Measurements from ENCODE around the gene DOCK9. TPM values are rescaled to one million over a fixed set of nuclear protein-coding genes. Genes with fewer than 3 reads are reported as not detected.

The DOCK9 gene
- total RNA-seq, 1 donor from 2014 or later: 24.1 TPM

- H3K27ac Mint-ChIP-seq (ENCODE audit: unreplicated experiment): no peak overlapping the region
- TF ChIP-seq, protein P1, sequence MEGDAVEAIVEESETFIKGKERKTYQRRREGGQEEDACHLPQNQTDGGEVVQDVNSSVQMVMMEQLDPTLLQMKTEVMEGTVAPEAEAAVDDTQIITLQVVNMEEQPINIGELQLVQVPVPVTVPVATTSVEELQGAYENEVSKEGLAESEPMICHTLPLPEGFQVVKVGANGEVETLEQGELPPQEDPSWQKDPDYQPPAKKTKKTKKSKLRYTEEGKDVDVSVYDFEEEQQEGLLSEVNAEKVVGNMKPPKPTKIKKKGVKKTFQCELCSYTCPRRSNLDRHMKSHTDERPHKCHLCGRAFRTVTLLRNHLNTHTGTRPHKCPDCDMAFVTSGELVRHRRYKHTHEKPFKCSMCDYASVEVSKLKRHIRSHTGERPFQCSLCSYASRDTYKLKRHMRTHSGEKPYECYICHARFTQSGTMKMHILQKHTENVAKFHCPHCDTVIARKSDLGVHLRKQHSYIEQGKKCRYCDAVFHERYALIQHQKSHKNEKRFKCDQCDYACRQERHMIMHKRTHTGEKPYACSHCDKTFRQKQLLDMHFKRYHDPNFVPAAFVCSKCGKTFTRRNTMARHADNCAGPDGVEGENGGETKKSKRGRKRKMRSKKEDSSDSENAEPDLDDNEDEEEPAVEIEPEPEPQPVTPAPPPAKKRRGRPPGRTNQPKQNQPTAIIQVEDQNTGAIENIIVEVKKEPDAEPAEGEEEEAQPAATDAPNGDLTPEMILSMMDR (IDR thresholded peaks at IDR 0.05): no peak
- H3K9me3 Mint-ChIP-seq (ENCODE audit: unreplicated experiment): no peaks in the 10 kb centered on the region
- H3K4me1 Mint-ChIP-seq (ENCODE audit: unreplicated experiment): peaks cover 13% of the 10 kb centered on the region
- H3K27me3 Mint-ChIP-seq (ENCODE audit: unreplicated experiment): no peaks in the 10 kb centered on the region
- no peak overlapping the region for H3K4me3 Mint-ChIP-seq (ENCODE audit: unreplicated experiment)
- H3K36me3 Mint-ChIP-seq (ENCODE audit: unreplicated experiment): peaks cover 4% of the 10 kb centered on the region
- no peak for DNase-seq (ENCODE audit: extremely low spot score, unreplicated experiment)
Measured at GRCh38 chr13:98909016-98909415, 68.8 kb downstream of the DOCK9 start.

GRCh38 chr13:98906746-98907502, 70.9 kb downstream of the DOCK9 start:
- TF ChIP-seq, protein P1 (IDR thresholded peaks at IDR 0.05): no peak
- DNase-seq (ENCODE audit: extremely low spot score, unreplicated experiment): no peak
- H3K4me1 Mint-ChIP-seq (ENCODE audit: unreplicated experiment): peaks cover 9% of the 10 kb centered on the region
- H3K9me3 Mint-ChIP-seq (ENCODE audit: unreplicated experiment): no peaks in the 10 kb centered on the region
- H3K27me3 Mint-ChIP-seq (ENCODE audit: unreplicated experiment): no peaks in the 10 kb centered on the region
- peaks cover 4% of the 10 kb centered on the region for H3K36me3 Mint-ChIP-seq (ENCODE audit: unreplicated experiment)
- no peak overlapping the region for H3K27ac Mint-ChIP-seq (ENCODE audit: unreplicated experiment)
- no peak overlapping the region for H3K4me3 Mint-ChIP-seq (ENCODE audit: unreplicated experiment)

GRCh38 chr13:98905199-98905598, 72.7 kb downstream of the DOCK9 start:
- Mint-ChIP-seq H3K27me3 (ENCODE audit: unreplicated experiment) (no peaks in the 10 kb centered on the region), H3K36me3 (ENCODE audit: unreplicated experiment) (peaks cover 7% of the 10 kb centered on the region), H3K4me3 (ENCODE audit: unreplicated experiment) (no peak overlapping the region), H3K4me1 (ENCODE audit: unreplicated experiment) (peaks cover 1% of the 10 kb centered on the region), H3K27ac (ENCODE audit: unreplicated experiment) (no peak overlapping the region), H3K9me3 (ENCODE audit: unreplicated experiment) (no peaks in the 10 kb centered on the region)
- TF ChIP-seq, protein P1 (IDR thresholded peaks at IDR 0.05): no peak
- DNase-seq (ENCODE audit: extremely low spot score, unreplicated experiment): no peak

GRCh38 chr13:98900442-98900841, 77.4 kb downstream of the DOCK9 start:
- Mint-ChIP-seq H3K4me3 (ENCODE audit: unreplicated experiment) (no peak overlapping the region), H3K9me3 (ENCODE audit: unreplicated experiment) (no peaks in the 10 kb centered on the region), H3K36me3 (ENCODE audit: unreplicated experiment) (peaks cover 16% of the 10 kb centered on the region), H3K27ac (ENCODE audit: unreplicated experiment) (no peak overlapping the region), H3K4me1 (ENCODE audit: unreplicated experiment) (no peaks in the 10 kb centered on the region), H3K27me3 (ENCODE audit: unreplicated experiment) (no peaks in the 10 kb centered on the region)
- TF ChIP-seq, protein P1 (IDR thresholded peaks at IDR 0.05): no peak
- no peak for DNase-seq (ENCODE audit: extremely low spot score, unreplicated experiment)

- Mint-ChIP-seq H3K4me1 (ENCODE audit: unreplicated experiment) (peaks cover 3% of the 10 kb centered on the region), H3K27ac (ENCODE audit: unreplicated experiment) (no peak overlapping the region), H3K36me3 (ENCODE audit: unreplicated experiment) (peaks cover 16% of the 10 kb centered on the region), H3K9me3 (ENCODE audit: unreplicated experiment) (no peaks in the 10 kb centered on the region), H3K4me3 (ENCODE audit: unreplicated experiment) (no peak overlapping the region), H3K27me3 (ENCODE audit: unreplicated experiment) (no peaks in the 10 kb centered on the region)
- TF ChIP-seq, protein P1 (IDR thresholded peaks at IDR 0.05): no peak
- no peak for DNase-seq (ENCODE audit: extremely low spot score, unreplicated experiment)
Measured at GRCh38 chr13:98897706-98898105, 80.2 kb downstream of the DOCK9 start.
